ENCODE results near the gene TBC1D2B. TPM values are rescaled to one million over a fixed set of nuclear protein-coding genes. Genes with fewer than 3 reads are reported as not detected.
A peak's percentile ranks its signal among the peaks of the same experiment; 100 is the strongest.

Gene TBC1D2B
- total and polyA plus RNA-seq, 10 donors = 9.4 to 131 (median 97.4) TPM

DNA sequence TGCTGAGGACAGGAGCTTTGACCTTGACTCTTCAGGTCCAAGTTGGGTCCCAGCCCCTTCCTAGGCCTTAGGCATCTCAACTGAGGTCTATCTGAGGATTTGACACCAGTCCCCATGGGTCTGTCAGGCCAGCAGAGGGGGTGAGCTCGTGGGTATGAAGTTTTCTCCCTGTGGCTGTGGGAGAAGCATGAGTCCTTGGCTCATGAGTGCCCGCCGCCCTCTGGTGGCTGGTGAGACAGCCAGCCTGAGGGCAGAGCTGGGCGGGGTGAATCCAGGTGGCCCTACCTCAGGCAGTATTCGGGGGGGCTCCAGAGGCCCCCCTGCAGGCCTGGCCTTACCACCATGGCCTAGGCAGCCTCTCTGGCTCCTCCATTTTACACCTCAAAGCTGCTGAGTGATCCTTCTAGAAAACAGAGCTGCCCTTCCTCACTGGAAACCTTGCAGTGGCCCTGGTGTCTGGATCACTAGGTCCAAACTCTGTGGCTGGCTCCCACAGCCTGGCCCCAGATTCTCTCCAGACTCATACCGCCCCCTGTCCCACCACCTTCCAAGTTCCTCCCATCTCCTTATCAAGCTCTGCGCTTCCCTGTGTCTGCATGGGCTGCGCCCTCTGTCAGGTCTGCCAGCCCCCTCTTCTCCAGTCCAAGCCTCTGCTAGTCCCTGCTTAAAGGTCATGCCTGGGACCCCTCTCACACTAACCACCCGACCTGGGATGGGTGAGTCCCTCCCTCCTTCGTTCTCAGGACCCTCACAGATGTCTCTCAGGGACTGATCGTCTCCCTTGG is 31.0 kb upstream of the TBC1D2B start:
- H3K4me1 ChIP-seq = peaks cover 13 to 48% (median 35%) of the 10 kb centered on the region in 6 donors
- TF ChIP-seq, protein P1, sequence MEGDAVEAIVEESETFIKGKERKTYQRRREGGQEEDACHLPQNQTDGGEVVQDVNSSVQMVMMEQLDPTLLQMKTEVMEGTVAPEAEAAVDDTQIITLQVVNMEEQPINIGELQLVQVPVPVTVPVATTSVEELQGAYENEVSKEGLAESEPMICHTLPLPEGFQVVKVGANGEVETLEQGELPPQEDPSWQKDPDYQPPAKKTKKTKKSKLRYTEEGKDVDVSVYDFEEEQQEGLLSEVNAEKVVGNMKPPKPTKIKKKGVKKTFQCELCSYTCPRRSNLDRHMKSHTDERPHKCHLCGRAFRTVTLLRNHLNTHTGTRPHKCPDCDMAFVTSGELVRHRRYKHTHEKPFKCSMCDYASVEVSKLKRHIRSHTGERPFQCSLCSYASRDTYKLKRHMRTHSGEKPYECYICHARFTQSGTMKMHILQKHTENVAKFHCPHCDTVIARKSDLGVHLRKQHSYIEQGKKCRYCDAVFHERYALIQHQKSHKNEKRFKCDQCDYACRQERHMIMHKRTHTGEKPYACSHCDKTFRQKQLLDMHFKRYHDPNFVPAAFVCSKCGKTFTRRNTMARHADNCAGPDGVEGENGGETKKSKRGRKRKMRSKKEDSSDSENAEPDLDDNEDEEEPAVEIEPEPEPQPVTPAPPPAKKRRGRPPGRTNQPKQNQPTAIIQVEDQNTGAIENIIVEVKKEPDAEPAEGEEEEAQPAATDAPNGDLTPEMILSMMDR (IDR thresholded peaks at IDR 0.05 in 8 of 11, conservative IDR thresholded peaks at IDR 0.05 in 3 of 11) = peak; percentile 94 to 99 (median 97)
- peak; percentile 59 to 72 (median 69) for TF ChIP-seq POLR2AphosphoS5 (IDR thresholded peaks at IDR 0.05)
- no peak for TF ChIP-seq POLR2A (IDR thresholded peaks at IDR 0.05)
- intact Hi-C loops (cut with DNase I; ENCODE audit: low total_unique reads) = loop anchor here (5.0 to 10.0 kb wide), 3 partner anchors 74 to 141 kb away; no protein-coding TSS in a partner anchor
- 37 to 46% (median 41%) methylated on average over 9 to 11 of the region's 11 CpGs for WGBS, 5 donors
- no peaks in the 10 kb centered on the region for H3K9me3 ChIP-seq
- no peak overlapping the region for H3K4me3 ChIP-seq
- H3K27ac ChIP-seq = peak overlapping the region in 1 of 8 donors; percentile 30
- peak; percentile 96 for DNase-seq
- H3K36me3 ChIP-seq = no peaks in the 10 kb centered on the region
- H3K27me3 ChIP-seq (replicated peaks in 1 of 7) = no peaks in the 10 kb centered on the region

DNA sequence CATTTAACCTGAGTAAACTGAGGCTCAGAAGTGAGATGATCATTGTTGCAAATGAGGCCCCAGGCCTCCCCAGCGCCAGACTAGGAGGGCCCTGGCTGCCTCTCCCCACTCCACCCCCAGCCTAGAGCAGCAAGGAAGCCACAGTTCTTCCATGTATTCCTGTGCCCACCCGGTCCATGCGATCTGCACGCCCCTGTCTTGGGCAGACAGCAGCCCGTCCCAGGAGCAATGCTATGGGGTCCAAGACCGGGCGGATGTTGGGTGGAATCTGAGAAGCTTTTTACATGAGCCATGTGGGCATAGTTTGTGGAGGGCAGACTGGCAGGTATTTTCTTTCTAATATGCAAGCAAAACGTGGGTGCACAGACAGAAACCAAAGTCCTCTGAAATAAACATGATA is 30.0 kb upstream of the TBC1D2B start:
- H3K27me3 ChIP-seq (replicated peaks in 1 of 7) = no peaks in the 10 kb centered on the region
- H3K9me3 ChIP-seq = no peaks in the 10 kb centered on the region
- WGBS, 5 donors = 91 to 97% (median 94%) methylated on average over 8 of the region's 8 CpGs
- no peaks in the 10 kb centered on the region for H3K36me3 ChIP-seq
- H3K27ac ChIP-seq = no peak overlapping the region
- intact Hi-C loops (cut with DNase I; ENCODE audit: low total_unique reads) = loop anchor here (5.0 to 10.0 kb wide), 3 partner anchors 73 to 140 kb away; no protein-coding TSS in a partner anchor
- H3K4me1 ChIP-seq = peaks cover 21 to 52% (median 40%) of the 10 kb centered on the region in 6 donors
- no peak overlapping the region for H3K4me3 ChIP-seq
- peak; percentile 73 for DNase-seq
- no peak for TF ChIP-seq POLR2A (IDR thresholded peaks at IDR 0.05)
- no peak for TF ChIP-seq POLR2AphosphoS5 (IDR thresholded peaks at IDR 0.05)
- TF ChIP-seq, protein P1 (IDR thresholded peaks at IDR 0.05 in 8 of 11, conservative IDR thresholded peaks at IDR 0.05 in 3 of 11) = no peak

DNA sequence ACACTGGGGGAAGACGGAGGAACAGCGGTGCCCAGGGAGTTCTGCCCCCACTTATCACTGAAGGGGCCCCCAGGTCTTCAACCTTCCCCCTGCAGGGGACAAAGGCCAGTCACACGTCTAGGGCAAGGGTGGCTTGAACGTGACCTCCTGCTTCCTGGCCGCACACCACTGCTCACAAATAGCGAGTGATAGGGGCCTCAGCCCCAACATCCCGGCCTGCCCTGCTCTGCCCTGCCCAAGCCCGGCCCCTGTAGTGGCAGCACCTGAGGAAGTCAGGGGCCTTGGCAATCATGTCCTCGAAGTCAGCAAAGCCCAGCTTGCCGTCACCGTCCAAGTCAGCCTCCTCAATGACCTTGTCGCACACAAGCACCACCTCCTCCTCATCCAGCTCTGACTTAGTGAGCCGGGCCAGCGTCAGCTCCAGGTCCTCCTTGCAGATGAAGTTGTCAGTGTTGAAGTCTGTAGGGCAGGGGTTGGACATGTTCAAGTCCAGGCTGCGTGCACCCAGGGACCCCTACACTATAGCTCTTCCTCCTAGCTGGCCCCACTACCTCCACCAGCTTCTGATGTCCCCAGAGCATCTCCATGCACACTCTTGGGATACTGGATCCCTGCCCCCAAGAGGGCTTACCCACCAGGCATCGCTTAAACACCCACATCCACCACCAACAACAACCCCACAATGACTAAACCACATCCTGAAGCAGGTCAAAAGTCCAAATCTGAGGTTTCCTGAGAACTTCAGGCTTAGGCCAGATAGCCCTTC is 28.1 kb upstream of the TBC1D2B start:
- Histone ChIP-seq H3K27ac (peak overlapping the region in 3 of 8 donors; percentile 65 to 87 (median 76)), H3K4me3 (no peak overlapping the region), H3K9me3 (no peaks in the 10 kb centered on the region), H3K27me3 (replicated peaks in 1 of 7) (no peaks in the 10 kb centered on the region), H3K4me1 (peaks cover 21 to 53% (median 40%) of the 10 kb centered on the region in 6 donors), H3K36me3 (no peaks in the 10 kb centered on the region)
- 76 to 83% (median 80%) methylated on average over 6 to 16 of the region's 16 CpGs for WGBS, 5 donors
- peak; percentile 69 for DNase-seq
- intact Hi-C loops (cut with DNase I; ENCODE audit: low total_unique reads) = loop anchor here (5.0 to 10.0 kb wide), 3 partner anchors 71 to 138 kb away; no protein-coding TSS in a partner anchor
- no peak for TF ChIP-seq POLR2AphosphoS5 (IDR thresholded peaks at IDR 0.05)
- TF ChIP-seq, protein P1 (IDR thresholded peaks at IDR 0.05 in 8 of 11, conservative IDR thresholded peaks at IDR 0.05 in 3 of 11) = no peak
- no peak for TF ChIP-seq POLR2A (IDR thresholded peaks at IDR 0.05)

Data from spleen (tissue), 11 donors.